ENCODE data around the gene SURF2.

- TF ChIP-seq, protein P1, sequence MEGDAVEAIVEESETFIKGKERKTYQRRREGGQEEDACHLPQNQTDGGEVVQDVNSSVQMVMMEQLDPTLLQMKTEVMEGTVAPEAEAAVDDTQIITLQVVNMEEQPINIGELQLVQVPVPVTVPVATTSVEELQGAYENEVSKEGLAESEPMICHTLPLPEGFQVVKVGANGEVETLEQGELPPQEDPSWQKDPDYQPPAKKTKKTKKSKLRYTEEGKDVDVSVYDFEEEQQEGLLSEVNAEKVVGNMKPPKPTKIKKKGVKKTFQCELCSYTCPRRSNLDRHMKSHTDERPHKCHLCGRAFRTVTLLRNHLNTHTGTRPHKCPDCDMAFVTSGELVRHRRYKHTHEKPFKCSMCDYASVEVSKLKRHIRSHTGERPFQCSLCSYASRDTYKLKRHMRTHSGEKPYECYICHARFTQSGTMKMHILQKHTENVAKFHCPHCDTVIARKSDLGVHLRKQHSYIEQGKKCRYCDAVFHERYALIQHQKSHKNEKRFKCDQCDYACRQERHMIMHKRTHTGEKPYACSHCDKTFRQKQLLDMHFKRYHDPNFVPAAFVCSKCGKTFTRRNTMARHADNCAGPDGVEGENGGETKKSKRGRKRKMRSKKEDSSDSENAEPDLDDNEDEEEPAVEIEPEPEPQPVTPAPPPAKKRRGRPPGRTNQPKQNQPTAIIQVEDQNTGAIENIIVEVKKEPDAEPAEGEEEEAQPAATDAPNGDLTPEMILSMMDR (IDR thresholded peaks at IDR 0.05) = no peak
- TF ChIP-seq POLR2A (IDR thresholded peaks at IDR 0.05; ENCODE audit: low read depth) = no peak
- no peak for TF ChIP-seq POLR2AphosphoS5 (IDR thresholded peaks at IDR 0.05)
- no peak for TF ChIP-seq EP300 (IDR thresholded peaks at IDR 0.05)
Observed at GRCh38 chr9:133400292-133400691, 43.9 kb downstream of the SURF2 start.
